ENCODE measurements around the gene AOAH. TPM values are rescaled to one million over a fixed set of nuclear protein-coding genes. Genes with fewer than 3 reads are reported as not detected.
"Not testable (repeated sequence)": the region's sequence is repeated elsewhere in the genome, so short reads cannot be mapped to it uniquely, and the experiment has no call there.

AOAH gene
- total RNA-seq, 1 donor = not detected

DNA sequence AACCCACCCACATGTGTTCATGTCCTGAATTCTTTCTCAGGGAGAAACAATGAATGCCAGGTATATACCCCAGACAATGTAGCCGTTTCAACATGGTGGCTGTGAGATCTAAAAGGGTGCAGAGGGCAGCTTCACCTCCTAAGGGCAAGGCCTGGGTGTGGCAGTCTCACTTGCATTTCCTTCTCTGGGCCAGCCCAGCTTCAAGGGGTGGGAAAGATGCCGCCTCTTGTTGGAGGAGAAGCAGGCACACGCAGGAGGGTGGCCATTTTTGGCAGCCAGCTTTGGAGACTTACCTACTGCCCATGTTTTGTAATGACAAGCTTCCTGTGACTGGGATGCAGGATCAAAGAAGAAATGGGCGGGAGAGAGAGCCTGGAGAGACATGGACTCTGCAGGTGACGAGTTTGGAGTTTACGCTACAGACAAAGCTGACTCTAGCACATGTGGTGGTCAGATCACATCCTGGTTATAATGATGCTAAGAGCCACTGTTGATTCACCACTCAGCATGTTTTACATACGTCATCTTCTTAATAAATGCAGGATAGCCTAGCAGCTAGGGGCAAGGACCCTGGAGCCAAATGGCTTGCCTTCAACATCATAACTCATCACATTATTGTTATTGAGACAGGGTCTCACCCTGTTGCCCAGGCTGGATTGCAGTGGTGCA, 218.0 kb downstream of the AOAH start:
- TF ChIP-seq, protein P1, sequence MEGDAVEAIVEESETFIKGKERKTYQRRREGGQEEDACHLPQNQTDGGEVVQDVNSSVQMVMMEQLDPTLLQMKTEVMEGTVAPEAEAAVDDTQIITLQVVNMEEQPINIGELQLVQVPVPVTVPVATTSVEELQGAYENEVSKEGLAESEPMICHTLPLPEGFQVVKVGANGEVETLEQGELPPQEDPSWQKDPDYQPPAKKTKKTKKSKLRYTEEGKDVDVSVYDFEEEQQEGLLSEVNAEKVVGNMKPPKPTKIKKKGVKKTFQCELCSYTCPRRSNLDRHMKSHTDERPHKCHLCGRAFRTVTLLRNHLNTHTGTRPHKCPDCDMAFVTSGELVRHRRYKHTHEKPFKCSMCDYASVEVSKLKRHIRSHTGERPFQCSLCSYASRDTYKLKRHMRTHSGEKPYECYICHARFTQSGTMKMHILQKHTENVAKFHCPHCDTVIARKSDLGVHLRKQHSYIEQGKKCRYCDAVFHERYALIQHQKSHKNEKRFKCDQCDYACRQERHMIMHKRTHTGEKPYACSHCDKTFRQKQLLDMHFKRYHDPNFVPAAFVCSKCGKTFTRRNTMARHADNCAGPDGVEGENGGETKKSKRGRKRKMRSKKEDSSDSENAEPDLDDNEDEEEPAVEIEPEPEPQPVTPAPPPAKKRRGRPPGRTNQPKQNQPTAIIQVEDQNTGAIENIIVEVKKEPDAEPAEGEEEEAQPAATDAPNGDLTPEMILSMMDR (IDR thresholded peaks at IDR 0.05; ENCODE audit: insufficient read depth, low read depth, low read length) = no peak
- DNase-seq (ENCODE audit: low read depth) = no peak

DNA sequence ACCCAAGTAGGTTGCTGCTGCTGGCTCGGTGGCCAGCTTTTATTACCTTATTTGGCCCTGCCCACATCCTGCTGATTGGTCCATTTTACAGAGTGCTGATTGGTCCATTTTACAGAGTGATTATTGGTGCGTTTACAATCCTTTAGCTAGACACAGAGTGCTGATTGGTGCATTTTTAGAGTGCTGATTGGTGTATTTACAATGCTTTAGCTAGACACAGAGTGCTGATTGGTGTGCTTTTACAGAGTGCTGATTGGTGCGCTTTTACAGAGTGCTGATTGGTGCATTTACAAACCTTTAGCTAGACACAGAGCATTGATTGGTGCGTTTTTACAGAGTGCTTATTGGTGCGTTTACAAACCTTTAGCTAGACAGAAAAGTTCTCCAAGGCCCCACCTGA, 219.7 kb downstream of the AOAH start:
- not testable (repeated sequence) for DNase-seq (ENCODE audit: low read depth); H3K4me3 ChIP-seq (ENCODE audit: low read depth, low read length)

More for the DNA sequence above, 218.0 kb downstream of the AOAH start:
- H3K4me3 ChIP-seq (ENCODE audit: low read depth, low read length) = no peak overlapping the region

DNA sequence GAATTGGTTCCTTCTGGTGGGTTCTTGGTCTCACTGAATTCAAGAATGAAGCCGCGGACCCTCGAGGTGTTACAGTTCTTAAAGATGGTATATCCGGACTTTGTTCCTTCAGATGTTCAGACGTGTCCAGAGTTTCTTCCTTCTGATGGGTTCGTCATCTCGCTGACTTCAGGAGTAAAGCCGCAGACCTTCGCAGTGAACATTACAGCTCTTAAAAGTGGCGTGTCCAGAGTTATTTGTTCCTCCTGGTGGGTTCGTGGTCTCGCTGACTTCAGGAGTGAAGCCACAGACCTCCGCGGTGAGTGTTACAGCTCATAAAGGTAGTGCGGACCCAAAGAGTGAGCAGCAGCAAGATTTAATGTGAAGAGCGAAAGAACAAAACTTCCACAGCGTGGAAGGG, 220.1 kb downstream of the AOAH start:
- not testable (repeated sequence) for DNase-seq (ENCODE audit: low read depth)

DNA sequence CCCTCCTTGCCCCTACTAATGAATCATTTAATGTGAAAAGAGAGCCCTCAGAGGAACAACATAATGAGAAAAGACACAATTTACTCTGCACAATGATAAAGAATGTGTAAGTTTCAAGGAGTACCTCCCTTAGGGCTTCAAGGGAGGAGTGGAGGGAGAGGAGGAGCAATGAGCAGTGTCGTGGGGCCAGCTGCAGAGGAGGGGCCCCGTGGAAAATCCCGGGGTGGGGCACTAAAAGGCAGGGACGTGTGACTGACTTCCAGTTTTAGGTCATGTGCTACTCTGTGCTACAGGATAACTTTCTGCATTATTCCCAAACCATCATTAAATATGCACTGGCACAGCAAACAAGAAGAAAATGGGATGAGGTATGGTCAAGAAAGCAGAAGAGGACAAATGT, 226.5 kb downstream of the AOAH start:
- no peak overlapping the region for H3K4me3 ChIP-seq (ENCODE audit: low read depth, low read length)
- TF ChIP-seq, protein P1 (IDR thresholded peaks at IDR 0.05; ENCODE audit: insufficient read depth, low read depth, low read length) = no peak

More for the DNA sequence above, 220.1 kb downstream of the AOAH start:
- not testable (repeated sequence) for H3K4me3 ChIP-seq (ENCODE audit: low read depth, low read length)

DNA sequence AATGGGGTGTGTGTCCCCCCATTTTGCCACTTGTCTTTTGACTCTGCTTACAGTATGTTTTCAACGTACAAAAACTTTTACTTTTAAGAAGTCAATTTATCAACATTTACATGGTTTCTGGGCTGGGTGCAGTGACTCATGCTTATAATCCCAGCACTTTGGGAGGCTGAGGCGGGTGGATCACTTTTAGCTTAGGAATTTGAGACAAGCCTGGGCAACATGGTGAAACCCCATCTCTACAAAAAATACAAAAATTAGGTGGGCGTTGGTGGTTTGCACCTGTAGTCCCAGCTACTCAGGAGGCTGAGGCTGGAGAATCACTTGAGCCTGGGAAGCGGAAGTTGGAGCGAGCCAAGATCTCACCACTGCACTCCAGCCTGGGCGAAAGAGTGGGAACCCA, 227.1 kb downstream of the AOAH start:
- not testable (repeated sequence) for H3K4me3 ChIP-seq (ENCODE audit: low read depth, low read length)
- DNase-seq (ENCODE audit: low read depth) = peak; percentile 14

More for the DNA sequence above, 226.5 kb downstream of the AOAH start:
- no peak for DNase-seq (ENCODE audit: low read depth)

DNA sequence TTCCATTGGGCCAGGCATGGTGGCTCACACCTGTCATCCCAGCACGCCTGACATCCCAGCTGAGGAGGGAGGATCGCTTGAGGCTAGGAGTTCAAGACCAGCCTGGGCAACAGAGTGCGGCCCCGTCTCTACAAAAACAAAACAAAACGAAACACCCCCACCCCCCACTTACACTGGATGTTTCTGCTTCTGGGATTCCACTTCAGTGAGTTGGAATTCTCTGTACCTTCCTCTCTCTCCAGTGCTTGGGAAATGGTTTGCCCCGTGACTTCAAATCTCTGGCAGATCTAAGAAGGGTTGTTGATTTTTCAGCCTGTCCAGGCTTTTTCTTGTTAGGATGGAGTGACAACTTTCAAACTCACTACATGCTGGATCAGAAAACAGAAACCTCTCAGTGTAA, 227.7 kb downstream of the AOAH start:
- DNase-seq (ENCODE audit: low read depth) = no peak

DNA sequence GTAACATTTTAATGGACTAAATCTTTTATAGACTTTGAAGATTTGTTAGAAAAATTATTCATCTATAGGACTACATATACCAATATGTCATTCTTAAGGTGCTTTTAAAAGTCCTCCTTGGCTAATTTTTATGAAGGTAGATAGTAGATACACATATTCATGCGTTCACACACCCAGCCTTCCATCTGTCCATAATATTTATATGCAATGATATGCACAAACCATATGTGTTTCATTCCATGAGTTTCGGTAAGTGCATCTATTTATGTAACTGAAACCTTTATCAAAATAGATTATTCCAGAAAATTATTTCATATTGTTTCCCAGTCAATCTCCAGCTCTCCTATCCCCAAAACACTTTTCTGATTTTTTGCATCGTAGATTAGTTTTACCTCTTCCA, 233.0 kb downstream of the AOAH start:
- no peak for DNase-seq (ENCODE audit: low read depth)
- no peak overlapping the region for H3K4me3 ChIP-seq (ENCODE audit: low read depth, low read length)
- TF ChIP-seq, protein P1 (IDR thresholded peaks at IDR 0.05; ENCODE audit: insufficient read depth, low read depth, low read length) = no peak

More for the DNA sequence above, 227.7 kb downstream of the AOAH start:
- TF ChIP-seq, protein P1 (IDR thresholded peaks at IDR 0.05; ENCODE audit: insufficient read depth, low read depth, low read length) = no peak
- no peak overlapping the region for H3K4me3 ChIP-seq (ENCODE audit: low read depth, low read length)

DNA sequence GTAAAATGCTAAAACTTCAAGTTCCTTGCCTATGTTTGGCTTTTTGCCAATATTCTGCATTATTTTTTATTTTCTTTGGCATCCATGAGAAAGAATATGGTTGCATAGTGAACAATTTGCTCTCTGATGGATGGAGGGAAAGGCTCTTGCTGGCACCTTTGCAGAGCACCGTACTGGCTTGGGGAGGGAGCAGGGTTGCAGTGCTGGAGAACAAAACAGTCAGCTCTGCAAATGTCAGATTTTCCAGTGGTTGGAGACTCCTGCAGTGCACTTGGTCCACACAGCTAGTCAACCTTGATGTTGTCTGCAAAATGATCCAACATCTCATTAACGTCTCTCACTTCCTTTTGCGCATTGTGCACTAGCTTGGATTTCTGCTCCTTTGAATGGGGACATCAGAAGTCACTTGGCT, 233.9 kb downstream of the AOAH start:
- TF ChIP-seq, protein P1 (IDR thresholded peaks at IDR 0.05; ENCODE audit: insufficient read depth, low read depth, low read length) = no peak
- no peak for DNase-seq (ENCODE audit: low read depth)
- H3K4me3 ChIP-seq (ENCODE audit: low read depth, low read length) = no peak overlapping the region

DNA sequence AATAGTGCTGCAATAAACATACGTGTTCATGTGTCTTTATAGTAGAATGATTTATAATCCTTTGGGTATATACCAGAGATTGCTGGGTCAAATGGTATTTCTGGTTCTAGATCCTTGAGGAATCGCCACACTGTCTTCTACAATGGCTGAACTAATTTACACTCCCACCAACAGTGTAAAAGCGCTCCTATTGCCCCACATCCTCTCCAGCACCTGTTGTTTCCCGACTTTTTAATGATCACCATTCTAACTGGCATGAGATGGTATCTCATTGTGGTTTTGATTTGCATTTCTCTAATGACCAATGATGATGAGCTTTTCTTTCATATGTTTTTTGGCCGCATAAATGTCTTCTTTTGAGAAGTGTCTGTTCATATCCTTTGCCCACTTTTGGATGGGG, 235.6 kb downstream of the AOAH start:
- DNase-seq (ENCODE audit: low read depth) = not testable (repeated sequence)

More for the DNA sequence above, 235.6 kb downstream of the AOAH start:
- not testable (repeated sequence) for H3K4me3 ChIP-seq (ENCODE audit: low read depth, low read length)

All from fibroblast of villous mesenchyme (primary cell).